ENCODE results near the gene TPRG1L.

- no peak for TF ChIP-seq CTCF (IDR thresholded peaks at IDR 0.05)
- no peak for TF ChIP-seq POLR2A (IDR thresholded peaks at IDR 0.05)
These were observed 45.2 kb downstream of the TPRG1L start for GRCh38 chr1:3669971-3670431.

All from body of pancreas (tissue), 4 donors.